ENCODE measurements around the gene ZNF775.

Gene ZNF775

DNA sequence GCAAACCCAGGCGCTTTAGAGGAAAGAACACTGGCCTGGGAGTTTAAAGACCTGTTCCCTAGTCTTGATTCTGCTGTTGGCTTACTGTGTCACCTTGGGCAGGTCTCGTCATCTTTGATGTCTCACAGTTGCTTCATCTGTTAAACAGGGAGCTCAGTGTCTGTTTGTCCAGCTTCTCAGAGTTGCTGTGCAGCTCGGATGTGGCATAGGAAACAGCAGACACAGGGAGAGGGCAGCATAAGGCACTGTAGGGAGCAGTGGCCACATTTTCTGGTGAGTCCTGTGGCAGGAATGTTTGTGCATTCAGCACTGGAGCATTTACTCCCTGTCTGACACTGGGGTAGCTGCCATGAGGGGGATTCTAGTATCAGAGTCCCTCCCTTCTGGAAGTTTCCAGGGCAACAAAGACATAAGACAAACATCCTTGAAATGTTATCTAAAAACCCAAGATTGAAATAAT is 8.5 kb upstream of the ZNF775 start:
- no peak for DNase-seq (ENCODE audit: low read depth)
- TF ChIP-seq, protein P1, sequence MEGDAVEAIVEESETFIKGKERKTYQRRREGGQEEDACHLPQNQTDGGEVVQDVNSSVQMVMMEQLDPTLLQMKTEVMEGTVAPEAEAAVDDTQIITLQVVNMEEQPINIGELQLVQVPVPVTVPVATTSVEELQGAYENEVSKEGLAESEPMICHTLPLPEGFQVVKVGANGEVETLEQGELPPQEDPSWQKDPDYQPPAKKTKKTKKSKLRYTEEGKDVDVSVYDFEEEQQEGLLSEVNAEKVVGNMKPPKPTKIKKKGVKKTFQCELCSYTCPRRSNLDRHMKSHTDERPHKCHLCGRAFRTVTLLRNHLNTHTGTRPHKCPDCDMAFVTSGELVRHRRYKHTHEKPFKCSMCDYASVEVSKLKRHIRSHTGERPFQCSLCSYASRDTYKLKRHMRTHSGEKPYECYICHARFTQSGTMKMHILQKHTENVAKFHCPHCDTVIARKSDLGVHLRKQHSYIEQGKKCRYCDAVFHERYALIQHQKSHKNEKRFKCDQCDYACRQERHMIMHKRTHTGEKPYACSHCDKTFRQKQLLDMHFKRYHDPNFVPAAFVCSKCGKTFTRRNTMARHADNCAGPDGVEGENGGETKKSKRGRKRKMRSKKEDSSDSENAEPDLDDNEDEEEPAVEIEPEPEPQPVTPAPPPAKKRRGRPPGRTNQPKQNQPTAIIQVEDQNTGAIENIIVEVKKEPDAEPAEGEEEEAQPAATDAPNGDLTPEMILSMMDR (IDR thresholded peaks at IDR 0.05; ENCODE audit: control insufficient read depth, insufficient read depth, low read depth, low read length, missing control alignments), result no peak
- no peak overlapping the region for H3K4me3 ChIP-seq (ENCODE audit: control insufficient read depth, low read depth, low read length)

DNA sequence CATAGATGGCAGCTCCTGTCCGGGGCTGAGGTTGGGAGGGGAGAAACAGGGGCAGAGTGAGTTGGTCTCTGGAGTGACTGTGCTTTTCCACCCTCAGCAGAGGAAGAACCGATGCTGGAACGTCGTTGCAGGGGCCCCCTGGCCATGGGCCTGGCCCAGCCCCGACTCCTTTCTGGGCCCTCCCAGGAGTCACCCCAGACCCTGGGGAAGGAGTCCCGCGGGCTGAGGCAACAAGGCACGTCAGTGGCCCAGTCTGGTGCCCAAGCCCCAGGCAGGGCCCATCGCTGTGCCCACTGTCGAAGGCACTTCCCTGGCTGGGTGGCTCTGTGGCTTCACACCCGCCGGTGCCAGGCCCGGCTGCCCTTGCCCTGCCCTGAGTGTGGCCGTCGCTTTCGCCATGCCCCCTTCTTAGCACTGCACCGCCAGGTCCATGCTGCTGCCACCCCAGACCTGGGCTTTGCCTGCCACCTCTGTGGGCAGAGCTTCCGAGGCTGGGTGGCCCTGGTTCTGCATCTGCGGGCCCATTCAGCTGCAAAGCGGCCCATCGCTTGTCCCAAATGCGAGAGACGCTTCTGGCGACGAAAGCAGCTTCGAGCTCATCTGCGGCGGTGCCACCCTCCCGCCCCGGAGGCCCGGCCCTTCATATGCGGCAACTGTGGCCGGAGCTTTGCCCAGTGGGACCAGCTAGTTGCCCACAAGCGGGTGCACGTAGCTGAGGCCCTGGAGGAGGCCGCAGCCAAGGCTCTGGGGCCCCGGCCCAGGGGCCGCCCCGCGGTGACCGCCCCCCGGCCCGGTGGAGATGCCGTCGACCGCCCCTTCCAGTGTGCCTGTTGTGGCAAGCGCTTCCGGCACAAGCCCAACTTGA is 7.8 kb upstream of the ZNF775 start:
- TF ChIP-seq, protein P1 (IDR thresholded peaks at IDR 0.05; ENCODE audit: control insufficient read depth, insufficient read depth, low read depth, low read length, missing control alignments), result no peak
- DNase-seq (ENCODE audit: low read depth), result no peak
- H3K4me3 ChIP-seq (ENCODE audit: control insufficient read depth, low read depth, low read length), result no peak overlapping the region

DNA sequence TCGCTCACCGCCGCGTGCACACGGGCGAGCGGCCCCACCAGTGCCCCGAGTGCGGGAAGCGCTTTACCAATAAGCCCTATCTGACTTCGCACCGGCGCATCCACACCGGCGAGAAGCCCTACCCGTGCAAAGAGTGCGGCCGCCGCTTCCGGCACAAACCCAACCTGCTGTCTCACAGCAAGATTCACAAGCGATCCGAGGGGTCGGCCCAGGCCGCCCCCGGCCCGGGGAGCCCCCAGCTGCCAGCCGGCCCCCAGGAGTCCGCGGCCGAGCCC is 7.2 kb upstream of the ZNF775 start:
- no peak for DNase-seq (ENCODE audit: low read depth)
- TF ChIP-seq, protein P1 (IDR thresholded peaks at IDR 0.05; ENCODE audit: control insufficient read depth, insufficient read depth, low read depth, low read length, missing control alignments), result no peak

DNA sequence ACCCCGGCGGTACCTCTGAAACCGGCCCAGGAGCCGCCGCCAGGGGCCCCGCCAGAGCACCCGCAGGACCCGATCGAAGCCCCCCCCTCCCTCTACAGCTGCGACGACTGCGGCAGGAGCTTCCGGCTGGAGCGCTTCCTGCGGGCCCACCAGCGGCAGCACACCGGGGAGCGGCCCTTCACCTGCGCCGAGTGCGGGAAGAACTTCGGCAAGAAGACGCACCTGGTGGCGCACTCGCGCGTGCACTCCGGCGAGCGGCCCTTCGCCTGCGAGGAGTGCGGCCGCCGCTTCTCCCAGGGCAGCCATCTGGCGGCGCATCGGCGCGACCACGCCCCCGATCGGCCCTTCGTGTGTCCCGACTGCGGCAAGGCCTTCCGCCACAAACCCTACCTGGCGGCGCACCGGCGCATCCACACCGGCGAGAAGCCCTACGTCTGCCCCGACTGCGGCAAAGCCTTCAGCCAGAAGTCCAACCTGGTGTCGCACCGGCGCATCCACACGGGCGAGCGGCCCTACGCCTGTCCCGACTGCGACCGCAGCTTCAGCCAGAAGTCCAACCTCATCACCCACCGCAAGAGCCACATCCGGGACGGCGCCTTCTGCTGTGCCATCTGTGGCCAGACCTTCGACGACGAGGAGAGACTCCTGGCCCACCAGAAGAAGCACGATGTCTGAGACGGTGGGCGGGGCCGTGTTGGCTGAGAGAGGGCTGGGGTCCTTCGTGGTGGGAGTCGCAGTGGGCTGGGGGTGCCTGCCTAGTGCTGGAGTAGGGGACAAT is 6.7 kb upstream of the ZNF775 start:
- TF ChIP-seq, protein P1 (IDR thresholded peaks at IDR 0.05; ENCODE audit: control insufficient read depth, insufficient read depth, low read depth, low read length, missing control alignments), result no peak
- DNase-seq (ENCODE audit: low read depth), result no peak
- no peak overlapping the region for H3K4me3 ChIP-seq (ENCODE audit: control insufficient read depth, low read depth, low read length)

More for the DNA sequence above, 7.2 kb upstream of the ZNF775 start:
- H3K4me3 ChIP-seq (ENCODE audit: control insufficient read depth, low read depth, low read length), result no peak overlapping the region

DNA sequence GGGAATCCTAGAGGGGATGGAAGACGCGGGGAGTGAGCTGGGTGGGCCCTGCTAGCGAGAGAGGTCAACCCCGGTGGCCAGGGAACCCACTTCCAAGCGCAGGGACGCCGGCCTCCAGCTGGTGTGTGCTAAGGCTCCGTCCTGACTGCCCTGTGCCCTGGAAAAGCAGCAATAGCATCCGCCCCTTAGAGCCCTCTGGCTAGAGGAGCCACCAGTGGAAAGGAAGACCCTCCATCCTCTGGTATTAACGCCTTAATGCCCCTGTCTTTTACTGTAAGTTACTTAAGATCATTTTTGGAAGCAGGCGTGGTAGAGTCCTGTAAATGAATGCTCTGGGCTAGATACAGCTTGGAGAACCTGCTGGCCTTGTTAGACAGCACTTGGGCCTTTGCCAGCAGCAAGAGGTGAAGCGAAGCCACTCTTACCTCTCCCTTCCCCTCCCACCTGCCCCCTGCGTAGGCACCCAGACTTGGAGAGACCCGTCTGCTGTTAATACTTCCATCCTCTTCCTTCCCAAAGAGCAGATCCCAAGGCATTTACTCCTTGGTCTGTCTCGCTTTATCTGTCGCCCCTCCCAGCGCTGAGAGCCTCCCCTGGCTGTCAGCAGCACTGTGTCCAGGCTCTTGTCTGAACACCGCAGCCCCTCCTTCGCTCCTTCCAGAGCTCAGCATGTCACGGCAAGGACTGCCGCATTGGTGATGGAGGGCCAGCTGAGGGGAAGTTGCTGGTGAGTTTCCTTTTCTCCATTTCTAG is 5.9 kb upstream of the ZNF775 start:
- TF ChIP-seq, protein P1 (IDR thresholded peaks at IDR 0.05; ENCODE audit: control insufficient read depth, insufficient read depth, low read depth, low read length, missing control alignments), result no peak
- DNase-seq (ENCODE audit: low read depth), result no peak
- H3K4me3 ChIP-seq (ENCODE audit: control insufficient read depth, low read depth, low read length), result no peak overlapping the region

DNA sequence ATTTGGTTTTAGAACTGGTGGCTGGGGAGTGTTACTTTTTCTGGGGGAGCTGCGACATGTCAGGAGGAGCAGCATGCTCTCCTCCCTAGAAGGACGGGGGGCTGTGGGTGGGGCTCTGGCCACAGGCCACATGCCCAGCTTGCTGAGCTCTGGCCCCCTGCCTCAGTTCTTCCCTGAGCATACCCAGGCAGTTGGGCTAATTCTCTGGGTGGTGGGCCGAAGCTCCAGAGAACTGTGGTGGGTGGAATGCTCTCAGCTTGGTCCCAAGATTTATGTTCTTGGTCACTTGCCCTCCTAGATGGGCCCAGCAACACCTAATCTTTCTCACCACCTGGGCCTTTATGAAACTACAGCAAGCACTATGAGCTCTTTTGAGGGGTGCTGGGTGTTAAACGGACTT is 5.1 kb upstream of the ZNF775 start:
- TF ChIP-seq, protein P1 (IDR thresholded peaks at IDR 0.05; ENCODE audit: control insufficient read depth, insufficient read depth, low read depth, low read length, missing control alignments), result no peak
- DNase-seq (ENCODE audit: low read depth), result no peak
- no peak overlapping the region for H3K4me3 ChIP-seq (ENCODE audit: control insufficient read depth, low read depth, low read length)

All from AG09309 (cell line).